HG02759 (cell line): Measurements from ENCODE around the gene MTHFD1L.
"Not testable (repeated sequence)": the region's sequence is repeated elsewhere in the genome, so short reads cannot be mapped to it uniquely, and the experiment has no call there.

Experiments used
- ATAC-seq: cut with Tn5 transposase; IDR thresholded peaks from one replicate; pipeline ENCODE4 v1.9.1; 2021; ENCODE audit warnings: mild to moderate bottlenecking, moderate library complexity; ENCODE audit not compliant: unreplicated experiment

Gene MTHFD1L

DNA sequence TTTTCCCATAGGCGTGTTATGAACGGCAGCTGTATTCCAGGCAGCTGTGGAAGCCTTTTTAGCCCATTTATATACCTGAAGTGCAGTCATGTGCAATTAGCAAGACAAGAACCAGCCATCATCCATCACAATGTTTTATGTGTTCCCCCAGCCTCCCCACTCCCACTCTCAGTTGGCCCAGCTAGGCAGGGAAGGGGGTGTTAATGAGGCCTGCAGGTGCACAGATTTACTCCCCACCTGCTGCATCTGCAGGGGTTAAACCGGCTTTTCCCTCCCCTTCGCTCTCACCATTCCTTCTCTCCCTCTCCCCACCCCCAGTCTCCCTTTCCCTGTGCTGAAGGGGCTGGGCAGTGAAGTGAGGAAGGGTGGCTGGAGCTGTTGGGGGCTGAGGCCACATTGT is 224.5 kb downstream of the MTHFD1L start:
- ATAC-seq = no peak

DNA sequence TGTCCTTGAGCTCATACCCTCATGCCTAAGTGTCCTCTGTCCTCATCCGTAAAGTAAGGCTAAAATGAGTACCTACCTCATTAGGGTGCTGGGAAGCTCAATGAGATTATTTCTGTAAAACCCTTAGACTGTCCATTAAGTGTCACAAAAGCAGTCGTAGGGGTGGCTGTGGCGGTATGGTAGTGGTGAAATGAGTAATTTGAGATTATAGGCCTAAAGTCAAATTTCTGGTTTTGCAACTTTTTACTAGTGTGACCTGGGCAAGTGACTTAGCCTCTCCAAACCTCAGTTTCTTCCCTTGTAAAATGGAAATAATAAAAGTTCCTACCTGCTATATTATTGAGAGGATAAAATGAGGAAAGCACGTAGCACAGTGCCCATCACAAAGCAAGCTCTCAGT is 226.1 kb downstream of the MTHFD1L start:
- ATAC-seq = no peak

GRCh38 chr6:151092591-151092990 is 227.1 kb downstream of the MTHFD1L start:
- ATAC-seq = no peak

DNA sequence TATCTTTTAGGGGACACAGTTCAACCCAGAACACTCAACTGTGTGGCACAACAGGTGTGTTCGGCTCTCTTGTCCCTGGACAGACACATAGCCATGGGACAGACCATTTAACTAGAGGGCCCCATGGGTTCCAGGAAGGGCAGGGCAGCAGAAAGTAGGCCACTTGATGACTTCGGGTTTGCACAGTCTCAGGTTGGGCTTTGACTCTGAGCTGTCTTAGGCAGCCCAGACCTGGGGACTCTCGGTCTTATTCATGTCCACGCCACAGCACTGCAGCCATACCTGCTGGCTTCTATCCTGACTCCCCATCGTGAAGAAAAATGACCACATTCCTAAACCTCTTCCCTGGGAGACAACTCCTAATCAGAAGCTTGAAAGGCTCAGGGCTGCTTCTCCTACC is 228.2 kb downstream of the MTHFD1L start:
- ATAC-seq = no peak

- ATAC-seq = no peak
These were observed 230.2 kb downstream of the MTHFD1L start for GRCh38 chr6:151095538-151096254.

DNA sequence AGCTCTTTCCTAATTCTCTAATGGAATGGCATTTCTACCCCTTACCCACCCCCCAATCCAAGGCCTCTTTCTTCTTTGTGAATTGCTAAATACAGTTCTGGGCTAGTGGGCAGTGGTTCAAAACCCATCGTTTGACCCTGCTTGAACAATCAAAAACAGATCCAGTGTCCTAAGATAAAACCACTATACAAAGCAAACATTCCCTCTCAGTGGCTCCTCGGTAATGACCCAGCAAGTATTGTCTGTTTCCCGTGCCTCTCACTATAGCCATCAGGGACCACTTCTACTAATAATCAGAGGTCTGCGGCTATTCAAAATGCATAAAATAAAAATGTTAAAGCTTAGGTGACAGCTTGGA is 230.7 kb downstream of the MTHFD1L start:
- no peak for ATAC-seq

GRCh38 chr6:151096691-151097606 is 231.4 kb downstream of the MTHFD1L start:
- no peak for ATAC-seq

DNA sequence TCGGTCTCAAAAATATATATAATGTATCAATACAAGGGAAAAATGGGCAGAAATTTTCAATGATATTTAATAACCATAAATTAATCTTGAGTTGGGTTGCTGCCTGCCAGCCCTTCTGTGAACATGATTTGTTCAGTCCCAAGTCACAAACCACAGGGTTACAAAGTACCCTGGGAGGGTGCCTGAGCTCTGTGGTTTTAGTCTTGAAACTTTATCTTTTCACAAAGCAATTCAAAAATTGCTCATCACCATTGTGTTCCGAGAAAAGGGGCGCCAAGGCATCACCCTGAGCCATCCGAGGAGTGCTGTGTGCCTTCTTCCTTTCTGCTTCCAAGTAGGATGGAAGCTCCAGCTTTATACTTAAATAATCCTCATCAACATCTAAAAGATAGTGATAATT is 232.7 kb downstream of the MTHFD1L start:
- ATAC-seq = no peak

GRCh38 chr6:151100326-151100725 is 234.8 kb downstream of the MTHFD1L start:
- no peak for ATAC-seq

DNA sequence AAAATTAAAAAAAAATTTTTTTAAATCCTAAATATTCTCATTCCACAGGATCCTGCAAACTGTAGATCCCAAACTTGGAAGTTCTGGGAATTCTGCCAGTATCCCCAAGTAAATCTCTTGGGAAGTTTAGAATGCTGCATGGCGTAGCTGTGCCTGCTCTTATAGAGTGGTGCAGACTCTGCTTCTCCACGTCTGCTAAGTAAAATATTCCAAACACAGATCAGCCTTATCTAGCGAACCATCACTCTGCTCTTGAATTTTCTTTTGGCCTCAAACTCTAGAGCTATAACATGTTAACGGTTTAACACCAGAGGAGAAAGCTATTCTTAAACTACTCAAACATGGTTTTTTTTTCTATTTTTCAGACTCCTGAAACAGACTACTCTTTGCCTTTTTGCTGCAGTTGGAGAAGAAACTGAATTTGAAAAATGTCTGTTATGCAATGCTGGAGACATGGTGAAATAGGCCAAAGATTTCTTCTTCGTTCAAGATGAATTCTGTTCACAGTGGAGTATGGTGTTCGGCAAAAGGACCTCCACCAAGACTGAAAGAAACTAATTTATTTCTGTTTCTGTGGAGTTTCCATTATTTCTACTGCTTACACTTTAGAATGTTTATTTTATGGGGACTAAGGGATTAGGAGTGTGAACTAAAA is 235.8 kb downstream of the MTHFD1L start:
- ATAC-seq = no peak

GRCh38 chr6:151101816-151102694 is 236.6 kb downstream of the MTHFD1L start:
- no peak for ATAC-seq

DNA sequence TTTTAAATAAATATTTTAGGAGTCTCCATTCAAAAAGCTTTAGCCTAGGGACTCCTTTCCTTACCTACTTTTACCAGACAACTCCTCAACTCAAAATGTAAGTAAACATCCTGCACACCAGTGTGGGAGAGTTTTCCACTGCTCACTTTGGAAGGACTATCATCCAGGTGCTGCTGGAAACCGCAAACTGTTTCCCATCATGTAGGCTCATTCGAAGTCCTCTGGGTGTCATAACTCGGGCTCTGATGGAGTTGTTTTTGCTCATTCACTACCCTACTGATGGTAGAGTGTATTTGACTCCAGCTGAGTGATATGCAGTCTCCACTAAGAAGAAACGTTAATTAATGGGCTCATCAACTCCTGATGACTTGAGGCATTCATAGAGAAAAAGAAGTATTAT is 237.8 kb downstream of the MTHFD1L start:
- no peak for ATAC-seq

GRCh38 chr6:151107897-151108427 is 242.5 kb downstream of the MTHFD1L start:
- ATAC-seq = no peak

DNA sequence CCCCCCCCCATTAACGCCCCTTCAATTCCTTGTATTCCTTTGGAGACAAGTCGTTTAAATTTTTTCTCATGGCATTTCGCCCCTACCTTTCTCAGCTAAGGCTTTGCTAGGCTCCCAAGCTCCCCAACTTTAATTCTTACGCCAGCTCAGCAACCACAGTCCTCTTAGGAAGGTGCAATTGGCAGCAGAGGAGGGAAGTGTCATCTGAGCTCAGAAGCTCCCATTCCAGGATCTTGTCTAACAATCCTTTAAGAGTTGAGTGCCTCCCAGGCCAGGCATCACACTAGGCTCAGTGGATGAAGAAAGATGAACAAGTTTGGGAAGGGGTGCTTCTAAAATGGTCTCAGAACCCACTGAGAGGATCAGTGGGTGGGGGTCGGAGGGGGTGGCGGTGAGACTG is 243.0 kb downstream of the MTHFD1L start:
- no peak for ATAC-seq

DNA sequence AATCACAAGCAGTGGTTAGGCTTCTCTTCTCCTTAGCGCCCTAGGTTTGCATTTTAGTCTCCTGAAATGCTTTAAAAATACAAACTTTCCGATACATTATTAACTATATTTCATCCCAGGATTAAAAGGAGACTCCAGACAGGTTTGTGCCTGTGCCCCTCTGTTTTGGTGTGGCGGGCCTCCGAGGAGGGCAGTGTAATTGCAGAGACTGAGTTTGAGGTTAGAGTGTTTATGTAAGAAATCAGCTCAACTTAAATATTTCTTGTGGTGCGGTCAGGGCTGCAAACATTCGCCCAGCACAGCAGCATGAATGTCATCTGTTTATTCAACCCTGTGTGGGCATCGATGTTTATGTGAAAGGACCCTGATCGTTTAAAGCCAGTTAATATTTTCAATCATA is 243.9 kb downstream of the MTHFD1L start:
- no peak for ATAC-seq

DNA sequence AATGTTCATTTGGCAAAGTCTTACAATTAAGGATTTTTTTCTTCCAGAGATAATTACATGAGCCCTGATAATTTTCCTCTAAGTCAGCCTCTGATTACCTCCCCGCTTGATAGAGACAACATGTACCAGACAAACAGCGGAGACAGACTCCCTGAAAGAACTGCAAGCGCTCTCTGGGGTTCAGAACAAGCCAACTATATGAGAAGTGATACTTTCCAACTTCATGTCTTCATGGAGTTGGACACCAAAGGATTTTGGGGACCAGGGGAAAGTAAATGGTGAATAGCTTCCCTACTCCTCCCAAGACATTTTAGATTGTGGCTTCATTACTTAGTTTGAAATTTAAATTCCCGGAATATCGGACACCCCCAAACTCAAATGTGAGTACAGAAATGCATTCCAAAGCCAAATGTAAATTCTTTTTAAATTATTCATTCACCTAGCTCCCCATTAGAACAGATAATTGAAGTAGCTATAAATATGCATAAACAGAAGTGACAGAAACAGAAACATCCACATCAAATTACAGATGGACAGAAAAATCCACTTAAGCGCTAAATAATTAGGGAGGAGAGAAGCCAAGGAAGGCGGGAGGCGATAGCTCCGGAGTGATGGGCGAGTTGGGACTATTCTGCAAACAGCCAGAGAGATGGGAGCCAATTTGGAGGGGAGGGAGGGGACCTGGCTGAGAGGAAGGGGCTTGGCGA is 244.5 kb downstream of the MTHFD1L start:
- no peak for ATAC-seq

GRCh38 chr6:151110576-151110905 is 245.0 kb downstream of the MTHFD1L start:
- ATAC-seq = no peak

DNA sequence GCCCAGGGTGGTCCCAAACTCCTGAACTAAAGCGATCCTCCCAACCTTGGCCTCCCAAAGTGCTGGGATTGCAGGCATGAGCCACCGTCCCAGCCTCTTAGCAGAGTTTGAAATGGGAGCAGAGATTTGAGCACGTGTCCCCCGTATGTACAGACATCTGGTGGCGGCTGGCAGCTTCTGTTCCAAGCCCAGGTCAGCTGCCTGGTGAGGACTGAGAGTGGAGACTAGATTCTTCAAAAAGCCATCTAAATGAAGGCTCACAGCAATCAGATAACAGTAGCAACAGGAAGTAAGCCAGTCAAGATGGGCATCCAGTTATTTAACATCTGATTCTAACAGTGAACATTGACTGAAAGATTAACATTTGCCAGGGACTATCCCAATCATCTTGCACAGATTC is 246.2 kb downstream of the MTHFD1L start:
- no peak for ATAC-seq

DNA sequence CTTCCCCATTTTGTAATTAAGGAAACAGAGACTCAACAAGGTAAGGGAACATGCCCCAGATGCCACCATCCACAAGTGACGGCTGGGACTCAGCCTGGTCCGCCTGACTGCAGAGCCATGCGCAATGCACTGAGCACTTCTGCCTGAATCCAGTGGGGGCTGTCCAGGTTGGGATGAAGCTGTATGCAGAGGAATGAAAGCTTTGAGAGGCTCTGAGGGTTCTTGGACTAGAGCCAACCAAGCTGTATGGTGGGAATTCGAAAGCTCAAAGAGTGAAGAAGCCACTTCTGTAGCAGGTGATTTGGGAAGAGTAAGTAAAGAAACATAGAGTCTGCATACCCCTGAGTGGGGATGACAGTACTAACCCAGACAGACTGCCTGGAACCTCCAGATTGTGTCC is 246.6 kb downstream of the MTHFD1L start:
- ATAC-seq = no peak

DNA sequence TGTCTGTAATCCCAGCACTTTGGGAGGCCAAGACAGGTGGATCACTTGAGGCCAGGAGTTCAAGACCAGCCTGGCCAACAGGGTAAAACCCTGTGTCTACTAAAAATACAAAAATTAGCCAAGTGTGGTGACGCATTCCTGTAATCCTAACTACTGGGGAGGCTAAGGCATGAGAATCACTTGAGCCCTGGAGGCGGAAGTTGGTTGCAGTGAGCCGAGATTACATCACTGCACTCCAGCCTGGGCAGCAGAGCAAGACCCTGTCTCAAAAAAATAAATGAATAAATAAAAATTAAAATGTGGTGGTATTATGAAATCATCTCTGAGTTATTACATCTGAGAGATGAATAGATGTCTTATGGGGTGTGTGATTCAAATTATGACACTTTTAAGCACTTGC is 247.4 kb downstream of the MTHFD1L start:
- ATAC-seq = not testable (repeated sequence)
